SK-N-SH (cell line): ENCODE data around the gene RAB33B. TPM values are rescaled to one million over a fixed set of nuclear protein-coding genes. Genes with fewer than 3 reads are reported as not detected.

Experiments
- CTCF ChIA-PET: fragments of 300-600, 350-600 bp; formaldehyde crosslinking; extraction: SDS; loops from one replicate; lab custom pipeline; 2021; lab: Yijun Ruan, JAX
- POLR2A ChIA-PET: fragments of 350-600 bp; sonication (Branson Sonifier 250); formaldehyde crosslinking; extraction: SDS; loops from one replicate; lab custom pipeline; 2020; ENCODE audit warnings: antibody characterized with exemption, inconsistent platforms; lab: Yijun Ruan, JAX
- DNase-seq: peaks from one replicate; pipeline ENCODE4 v3.0.0; 2012
- H2AFZ ChIP-seq: fragments of 200-600 bp; sonication (generic); 2 replicates; pipeline ENCODE4 v1.8.1; 2016; ENCODE audit warnings: antibody characterized with exemption, mild to moderate bottlenecking, low read depth
- H3F3A ChIP-seq: fragments of 200-600 bp; sonication (generic); replicated peaks from 2 replicates; pipeline ENCODE3; 2016; ENCODE audit warnings: antibody characterized with exemption, mild to moderate bottlenecking; ENCODE audit not compliant: insufficient read depth
- H3K27ac ChIP-seq, 2 experiments: fragments of 200-500 bp in 1 of 2; fragments of 200-600 bp in 1 of 2; sonication (Bioruptor generic) in 1 of 2; sonication (generic), shearing (Covaris generic) in 1 of 2; 2 replicates each; pipeline versions ENCODE4 v1.5.1 to v1.6.1; 2014 to 2016; ENCODE audit warnings: low read depth in 2 of 2, inconsistent platforms in 1 of 2, low read length in 1 of 2, mild to moderate bottlenecking in 1 of 2, mixed read lengths in 1 of 2
- H3K27me3 ChIP-seq: fragments of 200-600 bp; sonication (generic), shearing (Covaris generic); 2 replicates; pipeline ENCODE4 v1.6.1; 2016; ENCODE audit warnings: mixed run types; ENCODE audit not compliant: insufficient read depth
- H3K36me3 ChIP-seq, 2 experiments: fragments of 200-500 bp in 1 of 2; fragments of 200-600 bp in 1 of 2; sonication (Bioruptor generic) in 1 of 2; sonication (generic) in 1 of 2; replicated peaks in 1 of 2; 2 replicates each; pipeline versions ENCODE3 to v1.5.1; 2014 to 2016; ENCODE audit warnings: low read length in 1 of 2, mild to moderate bottlenecking in 1 of 2; ENCODE audit not compliant: insufficient read depth in 2 of 2, control insufficient read depth in 1 of 2
- H3K4me1 ChIP-seq, 2 experiments: fragments of 200-500 bp in 1 of 2; fragments of 200-600 bp in 1 of 2; sonication (Bioruptor generic) in 1 of 2; sonication (generic), shearing (Covaris generic) in 1 of 2; 2 replicates each; pipeline versions ENCODE4 v1.5.1 to v1.6.1; 2014 to 2016; ENCODE audit warnings: low read depth in 1 of 2, low read length in 1 of 2, mixed run types in 1 of 2; ENCODE audit not compliant: insufficient read depth in 2 of 2, control insufficient read depth in 1 of 2
- H3K4me2 ChIP-seq: fragments of 200-600 bp; sonication (generic), shearing (Covaris generic); 2 replicates; pipeline ENCODE4 v1.6.1; 2017; ENCODE audit warnings: mixed run types
- H3K4me3 ChIP-seq, 2 experiments: fragments of 200-500 bp in 1 of 2; fragments of 200-600 bp in 1 of 2; sonication (Bioruptor generic) in 1 of 2; sonication (generic), shearing (Covaris generic) in 1 of 2; 2 replicates each; pipeline versions ENCODE4 v1.5.1 to v1.8.1; 2014 to 2016; ENCODE audit warnings: low read depth in 2 of 2, inconsistent platforms in 1 of 2, low read length in 1 of 2, mild to moderate bottlenecking in 1 of 2, mixed read lengths in 1 of 2, moderate library complexity in 1 of 2
- H3K79me2 ChIP-seq: fragments of 200-600 bp; sonication (generic); 2 replicates; pipeline ENCODE4 v1.8.1; 2017; ENCODE audit warnings: mild to moderate bottlenecking; ENCODE audit not compliant: insufficient read depth
- H3K9ac ChIP-seq: fragments of 200-600 bp; sonication (generic); 2 replicates; pipeline ENCODE4 v1.6.1; 2017; ENCODE audit warnings: mixed run types
- H3K9me2 ChIP-seq: fragments of 200-600 bp; sonication (generic); 2 replicates; pipeline ENCODE4 v1.6.1; 2017; ENCODE audit warnings: mixed run types
- H3K9me3 ChIP-seq: fragments of 200-600 bp; sonication (generic); 2 replicates; pipeline ENCODE4 v1.6.1; 2017; ENCODE audit warnings: mixed run types, mild to moderate bottlenecking, moderate library complexity
- H4K20me1 ChIP-seq: fragments of 200-600 bp; sonication (generic); 2 replicates; pipeline ENCODE4 v1.6.1; 2017; ENCODE audit warnings: mild to moderate bottlenecking, mixed run types; ENCODE audit not compliant: insufficient read depth
- CHD2 ChIP-seq: fragments of 150-350 bp; IDR thresholded peaks from 2 replicates; pipeline ENCODE4 v1.6.1; 2018; ENCODE audit warnings: low read length; ENCODE audit not compliant: partially characterized antibody
- ELF1 ChIP-seq: IDR thresholded peaks from 2 replicates; pipeline ENCODE4 v1.4.0; 2012
- EP300 ChIP-seq, 2 experiments: IDR thresholded peaks; 2 replicates each; pipeline versions ENCODE4 v1.4.0 to v1.6.1; 2012; ENCODE audit warnings: borderline replicate concordance in 1 of 2, low read depth in 1 of 2, low read length in 1 of 2
- GABPA ChIP-seq: IDR thresholded peaks from 2 replicates; pipeline ENCODE4 v1.4.0; 2012; ENCODE audit warnings: low read depth, mild to moderate bottlenecking
- IRF3 ChIP-seq: fragments of 150-350 bp; IDR thresholded peaks from 2 replicates; pipeline ENCODE4 v1.6.1; 2016; ENCODE audit warnings: mild to moderate bottlenecking, low read depth, low read length
- MEF2A ChIP-seq: IDR thresholded peaks from 2 replicates; pipeline ENCODE4 v1.4.0; 2012; ENCODE audit warnings: low read depth, borderline replicate concordance
- REST ChIP-seq: IDR thresholded peaks from 2 replicates; pipeline ENCODE4 v1.6.1; 2012; ENCODE audit warnings: mild to moderate bottlenecking, low read depth, low read length, moderate library complexity
- SMC3 ChIP-seq: IDR thresholded peaks from 2 replicates; pipeline ENCODE4 v1.6.1; 2012; ENCODE audit warnings: low read depth, low read length, improper control_type of control experiment
- TAF1 ChIP-seq: IDR thresholded peaks from 2 replicates; pipeline ENCODE4 v1.6.1; 2012; ENCODE audit warnings: low read depth, mild to moderate bottlenecking, low read length, moderate library complexity, borderline replicate concordance
- USF1 ChIP-seq: IDR thresholded peaks from 2 replicates; pipeline ENCODE4 v1.4.0; 2012; ENCODE audit warnings: low read depth, borderline replicate concordance
- WGBS: methylation state at CpG from one replicate; pipeline ENCODE4 v1.1.6; 2017; ENCODE audit warnings: low lambda C conversion rate; 5-methylcytosine and 5-hydroxymethylcytosine counted together
- polyA plus RNA-seq, 3 experiments: library from polyadenylated mRNA; depleted of rRNA; stranded (reverse); fragments of >200 nt; gene quantifications; 2 replicates each; pipeline ENCODE4 v1.2.3, GENCODE V29; 2012

Gene RAB33B
- polyA plus RNA-seq, 1 of the 3 experiments (the other 2 are of a cell fraction): 2.3 TPM

- Histone ChIP-seq H3K9me3 (no peaks in the 10 kb centered on the region), H3K4me2 (no peak overlapping the region), H3K4me3 (no peak overlapping the region), H3K27ac (no peak overlapping the region), H3K79me2 (no peaks in the 10 kb centered on the region), H3F3A (no peaks in the 10 kb centered on the region), H3K27me3 (no peaks in the 10 kb centered on the region), H3K4me1 (no peaks in the 10 kb centered on the region; a peak in 1 of 4 replicates), H2AFZ (no peak overlapping the region), H3K9me2 (no peaks in the 10 kb centered on the region), H3K9ac (no peak overlapping the region), H4K20me1 (no peaks in the 10 kb centered on the region), H3K36me3 (peaks cover 0 to 3% of the 10 kb centered on the region in 2 experiments)
- TF ChIP-seq EP300 (IDR thresholded peaks at IDR 0.05; ENCODE audit: borderline replicate concordance in 1 of 2, low read depth in 1 of 2, low read length in 1 of 2): no peak
- no peak for TF ChIP-seq REST
- TF ChIP-seq USF1: no peak
- no peak for TF ChIP-seq IRF3
- no peak for TF ChIP-seq MEF2A
- ChIA-PET POLR2A (no interaction called here), CTCF (no interaction called here)
- no peak for DNase-seq
- 63% methylated on average over 3 of the region's 3 CpGs for WGBS
Observed at GRCh38 chr4:139501117-139501516, 47.2 kb downstream of the RAB33B start.

- Histone ChIP-seq H3K9me2 (no peaks in the 10 kb centered on the region), H3K4me3 (no peak overlapping the region), H3K27ac (no peak overlapping the region), H4K20me1 (no peaks in the 10 kb centered on the region), H3K79me2 (no peaks in the 10 kb centered on the region), H3F3A (no peaks in the 10 kb centered on the region), H3K4me1 (no peaks in the 10 kb centered on the region; a peak in 1 of 4 replicates), H3K27me3 (no peaks in the 10 kb centered on the region), H3K36me3 (peaks cover 0 to 3% of the 10 kb centered on the region in 2 experiments), H3K9me3 (no peaks in the 10 kb centered on the region), H3K4me2 (no peak overlapping the region), H2AFZ (no peak overlapping the region), H3K9ac (no peak overlapping the region)
- ChIA-PET POLR2A (no interaction called here), CTCF (no interaction called here)
- DNase-seq: no peak
- TF ChIP-seq TAF1: no peak
- TF ChIP-seq ELF1: no peak
- TF ChIP-seq SMC3: no peak
- TF ChIP-seq GABPA: no peak
- TF ChIP-seq CHD2: no peak
- WGBS: 86% methylated on average over 5 of the region's 6 CpGs
Observed at GRCh38 chr4:139501527-139501926, 47.6 kb downstream of the RAB33B start.
